ENCODE results near the gene DRGX. TPM values are rescaled to one million over a fixed set of nuclear protein-coding genes. Genes with fewer than 3 reads are reported as not detected.

DRGX gene
- total RNA-seq, 1 donor = not detected

DNA sequence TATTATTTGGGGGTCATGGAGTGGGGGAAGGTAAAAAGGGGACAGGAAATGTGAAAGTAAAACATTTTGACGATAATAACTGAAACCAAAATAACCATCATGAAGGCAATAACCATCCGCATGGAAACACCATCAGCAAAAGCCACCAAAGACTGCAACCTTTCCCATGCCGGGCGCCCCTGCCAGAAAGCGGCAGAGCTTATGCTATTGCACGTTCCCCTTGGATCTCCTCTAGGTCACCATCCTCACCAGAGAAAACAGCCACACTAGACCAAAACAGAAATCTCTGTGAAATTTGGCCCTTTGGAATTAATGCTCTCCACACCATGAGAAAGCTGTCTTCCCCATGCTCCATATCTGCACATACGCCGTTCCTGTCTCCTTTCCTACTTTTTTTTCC, 31.1 kb downstream of the DRGX start:
- no peak for DNase-seq (ENCODE audit: low read depth)
- no peak overlapping the region for H3K4me3 ChIP-seq (ENCODE audit: low read depth, low read length)
- no peak for TF ChIP-seq CTCF (IDR thresholded peaks at IDR 0.05; ENCODE audit: insufficient read depth, low read depth, low read length)

- H3K4me3 ChIP-seq (ENCODE audit: low read depth, low read length) = no peak overlapping the region
- DNase-seq (ENCODE audit: low read depth) = no peak
- no peak for TF ChIP-seq CTCF (IDR thresholded peaks at IDR 0.05; ENCODE audit: insufficient read depth, low read depth, low read length)
Measured at GRCh38 chr10:49364051-49364450, 31.8 kb downstream of the DRGX start.

DNA sequence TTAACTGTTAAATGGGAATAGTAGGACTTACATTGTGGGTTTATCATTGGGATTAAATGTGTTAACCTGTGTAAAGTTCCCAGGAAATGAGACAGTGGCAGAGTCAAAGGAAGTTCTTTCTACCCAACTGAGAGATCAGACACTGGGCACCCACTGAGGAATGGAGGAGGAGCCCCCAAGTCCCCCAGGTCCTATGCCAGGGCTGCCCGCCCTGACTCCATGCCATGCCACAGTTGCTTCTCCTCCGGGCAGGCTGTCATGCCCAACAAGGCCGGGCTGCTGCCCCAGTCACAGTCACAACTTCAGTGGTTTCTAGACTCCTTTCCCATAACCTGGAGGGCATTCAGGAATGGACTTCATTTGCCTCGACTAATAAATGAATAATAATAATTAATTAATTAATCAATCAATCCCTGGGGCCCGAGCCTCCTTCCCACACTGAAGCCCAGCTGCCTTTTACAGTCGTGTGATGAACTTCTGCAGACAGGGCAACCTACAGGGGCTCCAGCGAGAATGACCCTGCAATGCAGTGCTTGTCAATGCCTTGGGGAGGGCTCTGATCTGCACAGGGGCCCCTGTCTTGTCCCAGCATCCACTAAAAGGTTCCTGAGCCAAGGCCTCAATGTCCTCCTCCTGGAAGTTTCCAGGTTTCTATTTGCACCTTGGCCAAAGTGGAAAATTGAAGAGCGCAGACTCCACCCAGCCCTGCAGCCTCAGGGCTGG, 32.4 kb downstream of the DRGX start:
- DNase-seq (ENCODE audit: low read depth) = no peak
- no peak overlapping the region for H3K4me3 ChIP-seq (ENCODE audit: low read depth, low read length)
- no peak for TF ChIP-seq CTCF (IDR thresholded peaks at IDR 0.05; ENCODE audit: insufficient read depth, low read depth, low read length)

- DNase-seq (ENCODE audit: low read depth) = no peak
- no peak overlapping the region for H3K4me3 ChIP-seq (ENCODE audit: low read depth, low read length)
- TF ChIP-seq CTCF (IDR thresholded peaks at IDR 0.05; ENCODE audit: insufficient read depth, low read depth, low read length) = no peak
Measured at GRCh38 chr10:49362596-49363260, 33.2 kb downstream of the DRGX start.

DNA sequence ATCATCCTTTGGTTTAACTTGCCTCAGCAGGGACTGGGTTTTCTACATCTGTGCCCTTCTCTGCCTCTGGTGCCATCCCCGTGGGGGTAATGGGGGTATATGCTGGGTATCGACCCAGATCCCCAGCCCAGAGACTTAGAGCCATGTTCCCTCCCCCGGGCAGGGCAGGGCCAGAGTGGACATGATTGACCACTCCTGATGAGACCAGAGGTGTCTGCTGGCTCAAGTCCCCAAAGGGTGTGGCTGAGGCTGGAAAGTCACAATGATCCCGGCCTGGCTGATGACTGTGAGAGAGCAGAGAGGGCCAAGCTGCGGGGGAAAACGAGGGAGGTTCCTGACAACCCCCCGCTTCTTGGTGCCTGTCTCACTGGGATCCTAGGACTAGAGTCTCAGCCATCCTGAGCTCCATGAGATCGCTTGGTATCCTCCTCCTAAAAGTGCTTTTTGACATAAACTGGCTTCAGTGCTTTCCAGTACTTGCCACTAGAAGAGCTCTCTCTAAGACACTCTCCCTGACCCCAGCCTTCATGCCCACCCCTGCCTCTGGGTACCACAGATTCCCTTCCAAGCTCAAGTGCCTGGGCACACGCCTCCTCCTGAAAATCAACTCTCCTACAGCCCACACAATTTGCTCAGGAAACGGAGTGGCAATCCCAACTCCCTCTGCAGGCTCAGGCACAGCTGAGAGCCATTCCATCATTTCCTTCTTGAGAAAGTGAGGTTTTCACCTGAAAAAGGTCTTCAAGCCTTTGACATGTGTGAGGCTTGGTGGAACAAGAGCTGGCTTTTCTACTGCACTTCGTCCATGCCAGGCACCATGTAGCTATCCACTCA, 33.9 kb downstream of the DRGX start:
- no peak for TF ChIP-seq CTCF (IDR thresholded peaks at IDR 0.05; ENCODE audit: insufficient read depth, low read depth, low read length)
- DNase-seq (ENCODE audit: low read depth) = no peak

GRCh38 chr10:49361178-49361554, 34.7 kb downstream of the DRGX start:
- no peak overlapping the region for H3K4me3 ChIP-seq (ENCODE audit: low read depth, low read length)
- no peak for DNase-seq (ENCODE audit: low read depth)
- no peak for TF ChIP-seq CTCF (IDR thresholded peaks at IDR 0.05; ENCODE audit: insufficient read depth, low read depth, low read length)

More for the DNA sequence above, 33.9 kb downstream of the DRGX start:
- H3K4me3 ChIP-seq (ENCODE audit: low read depth, low read length) = no peak overlapping the region

Measured in fibroblast of villous mesenchyme (primary cell).